Fibroblast of pulmonary artery (primary cell): ENCODE measurements around the gene RHEB.

Experiments
- DNase-seq: peaks from one replicate; pipeline ENCODE4 v3.0.0-alpha.2; 2010; ENCODE audit warnings: low read depth
- H3K4me3 ChIP-seq: replicated peaks from 2 replicates; pipeline ENCODE4 v1.5.1; 2011; ENCODE audit warnings: low read depth, mild to moderate bottlenecking, control low read depth, low read length, moderate library complexity
- CTCF ChIP-seq: IDR thresholded peaks from 2 replicates; pipeline ENCODE4 v1.5.1; 2011; ENCODE audit warnings: mild to moderate bottlenecking, control low read depth, low read length, inconsistent platforms; ENCODE audit errors: missing control alignments

The RHEB gene

GRCh38 chr7:151451626-151452571 is 67.8 kb downstream of the RHEB start:
- DNase-seq = no peak
- TF ChIP-seq CTCF = no peak
- no peak overlapping the region for H3K4me3 ChIP-seq

- TF ChIP-seq CTCF = no peak
- no peak overlapping the region for H3K4me3 ChIP-seq
Measured at GRCh38 chr7:151451156-151451555, 68.5 kb downstream of the RHEB start.

GRCh38 chr7:151449990-151450389 is 69.7 kb downstream of the RHEB start:
- no peak for DNase-seq
- TF ChIP-seq CTCF = no peak
- no peak overlapping the region for H3K4me3 ChIP-seq

More at GRCh38 chr7:151451156-151451555, 68.5 kb downstream of the RHEB start:
- no peak for DNase-seq

- peak; percentile 74 for TF ChIP-seq CTCF
- DNase-seq = peak; percentile 62
- H3K4me3 ChIP-seq = peak overlapping the region; percentile 48
Measured at GRCh38 chr7:151448261-151449252, 71.1 kb downstream of the RHEB start.

- peak overlapping the region; percentile 10 for H3K4me3 ChIP-seq
- no peak for TF ChIP-seq CTCF
- no peak for DNase-seq
Measured at GRCh38 chr7:151447901-151448260, 71.8 kb downstream of the RHEB start.

GRCh38 chr7:151447312-151447711 is 72.4 kb downstream of the RHEB start:
- no peak overlapping the region for H3K4me3 ChIP-seq
- TF ChIP-seq CTCF = no peak
- no peak for DNase-seq
